ENCODE results near the gene SLC4A2.

DNA sequence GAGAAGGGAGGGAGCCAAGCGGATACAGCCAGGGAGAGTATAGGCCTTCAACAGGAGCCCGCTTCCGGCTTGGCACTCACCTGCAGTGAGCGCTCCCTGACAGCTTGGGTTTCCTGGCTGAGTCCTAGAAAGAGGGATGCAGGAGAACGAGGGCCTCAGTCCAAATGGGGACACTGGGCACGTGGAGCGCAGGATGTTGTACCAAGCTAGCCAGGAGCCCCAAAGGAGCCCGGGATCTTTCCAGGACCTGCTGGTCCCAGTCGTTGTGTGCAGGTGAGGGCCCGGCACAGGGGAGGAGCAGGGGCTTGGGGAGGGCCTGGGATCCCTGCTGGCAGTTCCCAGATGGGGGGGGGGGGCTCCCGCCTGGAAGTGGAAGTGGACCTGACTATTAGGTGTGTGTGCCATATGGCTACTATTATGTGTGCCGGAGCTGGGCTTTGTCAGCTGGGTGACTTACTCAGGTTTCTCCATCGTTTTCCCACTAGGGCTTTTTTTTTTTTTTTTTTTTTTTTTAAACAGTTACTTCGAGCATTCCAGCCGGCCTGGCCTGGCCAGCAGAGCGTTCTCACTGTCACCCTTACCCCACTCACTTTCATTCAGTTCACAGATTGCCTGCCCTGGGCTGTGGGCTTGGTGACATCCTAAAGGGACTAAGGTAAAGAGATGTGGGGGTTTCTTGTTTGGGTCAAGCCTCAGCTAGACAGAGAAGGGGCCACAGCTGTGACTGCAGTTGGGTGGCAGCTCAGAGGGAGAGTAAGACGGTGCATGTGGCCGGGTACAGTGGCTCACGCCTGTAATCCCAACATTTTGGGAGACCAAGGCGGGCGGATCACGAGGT, 30.7 kb downstream of the SLC4A2 start:
- TF ChIP-seq, protein P1, sequence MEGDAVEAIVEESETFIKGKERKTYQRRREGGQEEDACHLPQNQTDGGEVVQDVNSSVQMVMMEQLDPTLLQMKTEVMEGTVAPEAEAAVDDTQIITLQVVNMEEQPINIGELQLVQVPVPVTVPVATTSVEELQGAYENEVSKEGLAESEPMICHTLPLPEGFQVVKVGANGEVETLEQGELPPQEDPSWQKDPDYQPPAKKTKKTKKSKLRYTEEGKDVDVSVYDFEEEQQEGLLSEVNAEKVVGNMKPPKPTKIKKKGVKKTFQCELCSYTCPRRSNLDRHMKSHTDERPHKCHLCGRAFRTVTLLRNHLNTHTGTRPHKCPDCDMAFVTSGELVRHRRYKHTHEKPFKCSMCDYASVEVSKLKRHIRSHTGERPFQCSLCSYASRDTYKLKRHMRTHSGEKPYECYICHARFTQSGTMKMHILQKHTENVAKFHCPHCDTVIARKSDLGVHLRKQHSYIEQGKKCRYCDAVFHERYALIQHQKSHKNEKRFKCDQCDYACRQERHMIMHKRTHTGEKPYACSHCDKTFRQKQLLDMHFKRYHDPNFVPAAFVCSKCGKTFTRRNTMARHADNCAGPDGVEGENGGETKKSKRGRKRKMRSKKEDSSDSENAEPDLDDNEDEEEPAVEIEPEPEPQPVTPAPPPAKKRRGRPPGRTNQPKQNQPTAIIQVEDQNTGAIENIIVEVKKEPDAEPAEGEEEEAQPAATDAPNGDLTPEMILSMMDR (IDR thresholded peaks at IDR 0.05; ENCODE audit: low read depth, low read length), result no peak
- TF ChIP-seq EZH2phosphoT487 (IDR thresholded peaks at IDR 0.05; ENCODE audit: low read depth), result no peak

Measured in OCI-LY3 (cell line).